Upper lobe of left lung (tissue), 6 donors: Measurements from ENCODE around the gene ERCC6L. TPM values are rescaled to one million over a fixed set of nuclear protein-coding genes. Genes with fewer than 3 reads are reported as not detected.
"Not testable (repeated sequence)": the region's sequence is repeated elsewhere in the genome, so short reads cannot be mapped to it uniquely, and the experiment has no call there.

Experiments used
- ATAC-seq, 2 donors: fragments of 200-7000 bp; cut with Tn5 transposase; one replicate each; pipeline ENCODE4 v1.9.1; 2022; ENCODE audit warnings: mild to moderate bottlenecking in 2 of 2, moderate library complexity in 2 of 2; ENCODE audit not compliant: low FRiP score in 2 of 2
- DNase-seq, 2 donors: peaks; one replicate each; pipeline ENCODE4 v3.0.0-alpha.2; 2019 to 2020
- H3K27ac ChIP-seq, 4 donors: fragments of 200-600 bp; sonication (generic); one replicate each; pipeline ENCODE4 v1.5.1; 2016 to 2019
- H3K27me3 ChIP-seq, 4 donors: fragments of 200-600 bp; sonication (generic); one replicate each; pipeline ENCODE4 v1.5.1; 2017 to 2019
- H3K36me3 ChIP-seq, 4 donors: fragments of 200-600 bp; sonication (generic); one replicate each; pipeline ENCODE4 v1.5.1; 2016 to 2019
- H3K4me1 ChIP-seq, 4 donors: fragments of 200-600 bp; sonication (generic); one replicate each; pipeline ENCODE4 v1.5.1; 2018 to 2019
- H3K4me3 ChIP-seq, 4 donors: fragments of 200-600 bp; sonication (generic); one replicate each; pipeline ENCODE4 v1.5.1; 2017 to 2019; ENCODE audit warnings: mild to moderate bottlenecking in 2 of 4, moderate library complexity in 1 of 4
- H3K9me3 ChIP-seq, 4 donors: fragments of 200-600 bp; sonication (generic); one replicate each; pipeline ENCODE4 v1.5.1; 2018 to 2019
- CTCF ChIP-seq, 6 experiments: fragments of 450-650 bp in 4 of 6; fragments of 200-600 bp in 2 of 6; sonication (generic) in 2 of 6; IDR thresholded peaks; one replicate each; pipeline ENCODE4 v1.5.1; 2016 to 2019; ENCODE audit warnings: antibody characterized with exemption in 6 of 6
- EP300 ChIP-seq, 4 donors: sonication (generic); formaldehyde crosslinking; IDR thresholded peaks; one replicate each; pipeline ENCODE4 v1.5.1; 2017; ENCODE audit warnings: antibody characterized with exemption in 4 of 4, control low read depth in 2 of 4
- POLR2A ChIP-seq, 4 donors: fragments of 450-650 bp; IDR thresholded peaks; one replicate each; pipeline ENCODE4 v1.5.1; 2016 to 2017; ENCODE audit warnings: antibody characterized with exemption in 4 of 4, mild to moderate bottlenecking in 2 of 4
- POLR2AphosphoS5 ChIP-seq, 2 donors: sonication (generic); formaldehyde crosslinking; IDR thresholded peaks; one replicate each; pipeline ENCODE4 v1.5.1; 2017; ENCODE audit warnings: antibody characterized with exemption in 2 of 2
- WGBS, 2 donors: methylation state at CpG; one replicate each; pipeline ENCODE4 v1.1.5; 2017 to 2018; 5-methylcytosine and 5-hydroxymethylcytosine counted together
- total RNA-seq, 6 donors: library from RNA; depleted of rRNA in 4 of 6; stranded (reverse); fragments of >200 nt in 4 of 6; gene quantifications; one replicate each; pipeline versions ENCODE4 v1.1.0 to v1.2.1, GENCODE V29; 2016 to 2021
- donor health status: DM: no; HTN: no; CAD: no; lungs with moderate emphysema.
- donor health status: DM: no; HTN: yes; CAD: no; lungs with severe emphysema.

Gene ERCC6L
- total RNA-seq, 6 donors from 2014 or later: 0.14 to 0.44 (median 0.25) TPM; not detected in 2

GRCh38 chrX:72240976-72241375, 2.1 kb upstream of the ERCC6L start:
- peaks cover 0 to 7% (median 0%) of the 10 kb centered on the region in 4 donors for H3K4me1 ChIP-seq

GRCh38 chrX:72238183-72238582, 644 bp downstream of the ERCC6L start:
- H3K27ac ChIP-seq: no peak overlapping the region
- ATAC-seq (no peak), DNase-seq (no peak)
- TF ChIP-seq CTCF (IDR thresholded peaks at IDR 0.05): no peak
- no peak for TF ChIP-seq EP300 (IDR thresholded peaks at IDR 0.05)
- TF ChIP-seq POLR2AphosphoS5 (IDR thresholded peaks at IDR 0.05): no peak
- no peak for TF ChIP-seq POLR2A (IDR thresholded peaks at IDR 0.05)
- no peaks in the 10 kb centered on the region for H3K9me3 ChIP-seq
- WGBS, 2 donors: 22 to 42% methylated on average over 5 to 6 of the region's 6 CpGs
- no peaks in the 10 kb centered on the region for H3K27me3 ChIP-seq
- no peaks in the 10 kb centered on the region for H3K36me3 ChIP-seq
- H3K4me3 ChIP-seq: peak overlapping the region in 1 of 4 donors; percentile 39
- H3K4me1 ChIP-seq: peaks cover 0 to 7% (median 0%) of the 10 kb centered on the region in 4 donors

More at GRCh38 chrX:72240976-72241375, 2.1 kb upstream of the ERCC6L start:
- WGBS, 2 donors: 86 to 95% methylated on average over 4 of the region's 4 CpGs
- TF ChIP-seq EP300 (IDR thresholded peaks at IDR 0.05) (no peak), POLR2A (IDR thresholded peaks at IDR 0.05) (no peak), CTCF (IDR thresholded peaks at IDR 0.05) (no peak), POLR2AphosphoS5 (IDR thresholded peaks at IDR 0.05) (no peak)
- no peak for ATAC-seq
- no peaks in the 10 kb centered on the region for H3K27me3 ChIP-seq
- H3K27ac ChIP-seq: no peak overlapping the region
- no peak overlapping the region for H3K4me3 ChIP-seq
- H3K36me3 ChIP-seq: no peaks in the 10 kb centered on the region
- no peaks in the 10 kb centered on the region for H3K9me3 ChIP-seq
- DNase-seq: no peak

- H3K27ac ChIP-seq: no peak overlapping the region
- H3K27me3 ChIP-seq: no peaks in the 10 kb centered on the region
- H3K36me3 ChIP-seq: no peaks in the 10 kb centered on the region
- H3K4me3 ChIP-seq: no peak overlapping the region
- no peaks in the 10 kb centered on the region for H3K9me3 ChIP-seq
- peaks cover 0 to 7% (median 0%) of the 10 kb centered on the region in 4 donors for H3K4me1 ChIP-seq
- ATAC-seq (no peak), DNase-seq (no peak)
- 84 to 100% methylated on average over 4 of the region's 4 CpGs for whole genome bisulfite sequencing, 2 donors
- TF ChIP-seq POLR2AphosphoS5 (IDR thresholded peaks at IDR 0.05): no peak
- no peak for TF ChIP-seq CTCF (IDR thresholded peaks at IDR 0.05)
- TF ChIP-seq POLR2A (IDR thresholded peaks at IDR 0.05): no peak
- no peak for TF ChIP-seq EP300 (IDR thresholded peaks at IDR 0.05)
Observed at GRCh38 chrX:72236841-72237240, 2.0 kb downstream of the ERCC6L start.

- H3K4me1 ChIP-seq: no peaks in the 10 kb centered on the region
- no peaks in the 10 kb centered on the region for H3K36me3 ChIP-seq
- TF ChIP-seq POLR2A (IDR thresholded peaks at IDR 0.05) (no peak), EP300 (IDR thresholded peaks at IDR 0.05) (no peak), POLR2AphosphoS5 (IDR thresholded peaks at IDR 0.05) (no peak), CTCF (IDR thresholded peaks at IDR 0.05) (no peak)
- 91 to 92% methylated on average over 2 to 3 of the region's 3 CpGs for WGBS, 2 donors
- H3K4me3 ChIP-seq: no peak overlapping the region
- no peak overlapping the region for H3K27ac ChIP-seq
- DNase-seq (no peak), ATAC-seq (no peak)
- no peaks in the 10 kb centered on the region for H3K27me3 ChIP-seq
- peaks cover 0 to 8% (median 0%) of the 10 kb centered on the region in 4 donors for H3K9me3 ChIP-seq
Observed at GRCh38 chrX:72230290-72230689, 8.5 kb downstream of the ERCC6L start.

GRCh38 chrX:72220375-72220774, 18.5 kb downstream of the ERCC6L start:
- not testable (repeated sequence) for H3K27ac ChIP-seq, H3K4me1 ChIP-seq, ATAC-seq, H3K4me3 ChIP-seq, DNase-seq, H3K27me3 ChIP-seq, H3K36me3 ChIP-seq, H3K9me3 ChIP-seq
- 94 to 97% methylated on average over 2 to 3 of the region's 3 CpGs for WGBS, 2 donors
